GM12891 (cell line): ENCODE data around the gene SIM2.

Experiments
- POLR2A ChIP-seq: IDR thresholded peaks from 2 replicates; pipeline ENCODE4 v1.6.1; 2011; ENCODE audit warnings: low read depth, low read length, control low read depth
- POLR2AphosphoS5 ChIP-seq: IDR thresholded peaks from 2 replicates; pipeline ENCODE4 v1.6.1; 2011; ENCODE audit warnings: low read depth, low read length, control low read depth

GRCh38 chr21:36763305-36763704, 64.4 kb downstream of the SIM2 start:
- TF ChIP-seq POLR2A (no peak), POLR2AphosphoS5 (no peak)
